NK-92 (cell line): ENCODE measurements around the gene KLF2.
"Not testable (repeated sequence)": the region's sequence is repeated elsewhere in the genome, so short reads cannot be mapped to it uniquely, and the experiment has no call there.

ENCODE experiments used
- DNase-seq: peaks from one replicate; lab custom pipeline; 2025; ENCODE audit not compliant: unreplicated experiment; lab: John Stamatoyannopoulos, UW

The KLF2 gene

GRCh38 chr19:16324384-16325160, at the start of gene KLF2:
Gene KLF2 (plus strand): TSS chr19:16324826. CDS start chr19:16324924, 98 bp downstream.
- DNase-seq: no peak

GRCh38 chr19:16280306-16280705, 44.3 kb upstream of the KLF2 start:
- no peak for DNase-seq

GRCh38 chr19:16281743-16282142, 42.9 kb upstream of the KLF2 start:
- no peak for DNase-seq

GRCh38 chr19:16283210-16284061, 41.2 kb upstream of the KLF2 start:
- DNase-seq: no peak

GRCh38 chr19:16284505-16284904, 40.1 kb upstream of the KLF2 start:
- DNase-seq: no peak

- DNase-seq: not testable (repeated sequence)
These were observed 39.5 kb upstream of the KLF2 start for GRCh38 chr19:16285079-16285478.

GRCh38 chr19:16285769-16286498, 38.7 kb upstream of the KLF2 start:
- DNase-seq: no peak

- DNase-seq: no peak
These were observed 36.1 kb upstream of the KLF2 start for GRCh38 chr19:16288544-16288943.

- no peak for DNase-seq
These were observed 35.0 kb upstream of the KLF2 start for GRCh38 chr19:16289594-16289993.

GRCh38 chr19:16290692-16291091, 33.9 kb upstream of the KLF2 start:
- DNase-seq: no peak

GRCh38 chr19:16293118-16294091, 31.2 kb upstream of the KLF2 start:
- DNase-seq: no peak

GRCh38 chr19:16295057-16295456, 29.6 kb upstream of the KLF2 start:
- DNase-seq: no peak

GRCh38 chr19:16296713-16297112, 27.9 kb upstream of the KLF2 start:
- DNase-seq: no peak

GRCh38 chr19:16297575-16298178, 26.9 kb upstream of the KLF2 start:
- no peak for DNase-seq

GRCh38 chr19:16298334-16298733, 26.3 kb upstream of the KLF2 start:
- DNase-seq: no peak

GRCh38 chr19:16301999-16302694, 22.5 kb upstream of the KLF2 start:
- no peak for DNase-seq

- no peak for DNase-seq
These were observed 20.9 kb upstream of the KLF2 start for GRCh38 chr19:16303755-16304154.

- not testable (repeated sequence) for DNase-seq
These were observed 20.1 kb upstream of the KLF2 start for GRCh38 chr19:16304511-16304910.

- not testable (repeated sequence) for DNase-seq
These were observed 19.6 kb upstream of the KLF2 start for GRCh38 chr19:16305060-16305459.
